Measurements from ENCODE around the gene NOP16.
A peak's percentile ranks its signal among the peaks of the same experiment; 100 is the strongest.

The NOP16 gene

DNA sequence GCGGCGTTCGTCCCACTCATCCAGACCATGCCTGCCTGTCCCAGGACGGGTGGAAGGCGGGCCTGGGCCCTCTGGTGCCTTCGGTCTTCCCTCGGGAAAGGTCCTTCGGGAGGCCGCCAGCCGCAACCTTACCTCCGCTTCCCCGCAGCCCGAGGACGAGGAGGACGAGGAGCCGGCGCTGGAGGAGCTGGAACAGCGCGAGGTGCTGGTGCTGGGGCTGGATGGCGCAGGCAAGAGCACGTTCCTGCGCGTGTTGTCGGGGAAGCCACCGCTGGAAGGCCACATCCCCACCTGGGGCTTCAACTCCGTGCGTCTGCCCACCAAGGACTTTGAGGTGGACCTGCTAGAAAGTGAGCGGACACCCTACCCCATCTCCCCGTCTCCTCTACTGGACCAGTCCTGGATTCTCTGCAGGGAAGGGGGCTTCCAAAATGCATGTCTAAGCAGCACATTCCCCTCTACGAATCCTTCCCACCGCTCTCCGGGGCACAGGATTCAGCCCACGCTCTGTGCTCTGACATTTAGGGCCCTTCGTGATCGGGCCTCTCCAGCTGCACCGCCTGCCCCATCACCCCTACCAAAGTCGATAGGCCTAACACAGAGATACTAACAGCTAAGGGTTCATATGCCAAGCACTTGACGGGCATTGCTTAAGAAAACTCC, 22.0 kb downstream of the NOP16 start:
- Histone ChIP-seq H3K4me3 (ENCODE audit: low read length) (peak overlapping the region; percentile 89), H3K4me1 (ENCODE audit: control insufficient read depth, insufficient read depth, low read length) (peaks cover 13% of the 10 kb centered on the region), H3K9me3 (ENCODE audit: control insufficient read depth, low read length) (no peaks in the 10 kb centered on the region), H3K36me3 (ENCODE audit: control insufficient read depth, insufficient read depth, low read length, severe bottlenecking) (peaks cover 4% of the 10 kb centered on the region), H3K9ac (ENCODE audit: low read length) (peak overlapping the region; percentile 89), H3K27me3 (replicated peaks; ENCODE audit: control insufficient read depth, insufficient read depth, low read length) (no peaks in the 10 kb centered on the region)
- DNase-seq (ENCODE audit: low read depth) = no peak

DNA sequence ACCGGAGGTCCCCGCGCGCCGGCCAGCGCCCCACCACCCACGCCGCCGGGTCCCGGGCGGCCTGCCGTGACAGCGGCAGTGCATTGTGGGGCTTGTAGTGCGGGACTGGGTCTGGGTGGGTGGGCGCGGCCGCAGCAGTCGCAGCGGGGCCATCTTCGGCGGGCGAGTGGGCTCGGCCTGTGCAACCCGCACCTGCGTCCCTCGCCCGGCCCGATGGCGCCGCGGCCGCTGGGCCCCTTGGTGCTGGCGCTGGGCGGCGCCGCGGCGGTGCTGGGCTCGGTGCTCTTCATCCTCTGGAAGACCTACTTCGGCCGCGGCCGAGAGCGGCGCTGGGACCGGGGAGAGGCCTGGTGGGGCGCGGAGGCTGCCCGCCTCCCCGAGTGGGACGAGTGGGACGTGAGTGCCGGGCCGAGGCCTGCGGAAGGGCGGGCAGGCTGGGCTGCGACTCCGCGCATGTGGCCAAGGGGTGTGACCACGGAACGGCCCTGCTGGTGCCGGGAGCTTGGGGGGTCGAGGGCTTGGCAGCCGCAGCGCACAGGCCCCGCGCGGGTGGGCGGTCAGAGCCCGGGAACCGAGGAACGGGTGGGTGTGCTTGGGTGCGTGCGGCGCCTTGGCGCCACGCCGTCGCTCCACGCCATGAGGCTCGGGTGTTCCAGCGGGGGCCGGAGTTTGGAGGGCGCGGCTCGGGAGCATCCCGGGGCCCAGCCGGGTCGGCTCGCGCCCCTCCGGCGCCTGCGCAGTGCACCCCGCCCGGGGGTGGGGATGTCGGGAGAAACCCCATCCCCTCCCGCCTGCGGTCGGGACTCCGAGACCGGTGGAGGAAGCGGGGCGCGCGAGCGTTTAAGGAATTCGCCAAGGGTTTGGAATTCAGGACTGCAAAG, 22.8 kb downstream of the NOP16 start, which contains the start of gene ARL10:
Gene ARL10 (plus strand): TSS at position 137 of the 881 bp plus-strand sequence. CDS start 77 bp downstream, at position 214.
- H3K4me3 ChIP-seq (ENCODE audit: low read length) = peak within 1 kb of the TSS; percentile 89
- H3K9ac ChIP-seq (ENCODE audit: low read length) = peak within 1 kb of the TSS; percentile 89
- no peaks in the 10 kb centered on the region for H3K9me3 ChIP-seq (ENCODE audit: control insufficient read depth, low read length)
- no peaks in the 10 kb centered on the region for H3K27me3 ChIP-seq (replicated peaks; ENCODE audit: control insufficient read depth, insufficient read depth, low read length)
- peaks cover 13% of the 10 kb centered on the region for H3K4me1 ChIP-seq (ENCODE audit: control insufficient read depth, insufficient read depth, low read length)
- peak; percentile 84 for DNase-seq (ENCODE audit: low read depth)
- peaks cover 4% of the 10 kb centered on the region for H3K36me3 ChIP-seq (ENCODE audit: control insufficient read depth, insufficient read depth, low read length, severe bottlenecking)

DNA sequence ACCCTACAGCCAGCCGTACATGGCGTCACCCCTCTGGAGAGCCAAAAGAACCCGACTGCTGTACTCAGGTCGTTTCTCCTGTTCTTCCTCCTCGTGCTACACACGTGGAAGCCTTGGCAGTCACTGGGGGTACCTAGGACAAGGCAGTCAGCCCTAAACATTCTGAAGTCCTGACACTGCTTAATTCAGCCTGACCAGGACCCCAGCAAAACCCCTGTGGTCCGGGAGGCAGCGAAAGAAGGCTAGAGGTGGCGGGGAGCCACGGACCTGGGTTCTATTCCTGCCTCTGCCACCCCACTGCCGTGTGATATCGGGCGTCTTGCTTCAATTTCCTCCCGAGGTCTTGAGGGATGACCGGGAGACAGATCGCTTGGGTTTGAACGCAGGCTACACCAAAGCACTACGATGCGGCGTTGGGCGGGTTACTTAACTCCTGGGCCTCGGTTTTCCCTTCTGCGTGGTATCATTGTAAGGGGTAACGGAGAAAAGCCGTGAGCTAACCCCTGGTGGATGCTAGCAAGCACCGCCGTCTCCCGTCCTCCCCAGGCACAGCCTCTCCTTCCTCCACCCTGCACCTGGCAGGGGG, 23.5 kb downstream of the NOP16 start:
- no peaks in the 10 kb centered on the region for H3K9me3 ChIP-seq (ENCODE audit: control insufficient read depth, low read length)
- H3K36me3 ChIP-seq (ENCODE audit: control insufficient read depth, insufficient read depth, low read length, severe bottlenecking) = peaks cover 4% of the 10 kb centered on the region
- no peaks in the 10 kb centered on the region for H3K27me3 ChIP-seq (replicated peaks; ENCODE audit: control insufficient read depth, insufficient read depth, low read length)
- DNase-seq (ENCODE audit: low read depth) = no peak
- H3K4me1 ChIP-seq (ENCODE audit: control insufficient read depth, insufficient read depth, low read length) = peaks cover 14% of the 10 kb centered on the region
- H3K4me3 ChIP-seq (ENCODE audit: low read length) = peak overlapping the region; percentile 89
- peak overlapping the region; percentile 89 for H3K9ac ChIP-seq (ENCODE audit: low read length)

DNA sequence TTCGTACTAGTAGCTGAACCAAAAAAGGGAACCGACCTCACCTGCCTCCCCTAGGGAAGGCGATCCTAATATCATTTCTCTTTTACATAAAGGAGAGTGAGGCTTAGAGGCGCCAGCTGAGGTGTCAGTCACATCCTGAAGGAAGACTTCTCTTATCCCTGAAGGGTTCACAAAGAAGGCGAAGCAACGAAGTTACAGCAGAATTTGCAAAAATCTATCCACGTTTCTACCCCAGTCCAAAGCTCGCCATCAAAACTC, 26.2 kb downstream of the NOP16 start:
- Histone ChIP-seq H3K4me3 (ENCODE audit: low read length) (peak overlapping the region; percentile 94), H3K36me3 (ENCODE audit: control insufficient read depth, insufficient read depth, low read length, severe bottlenecking) (peaks cover 5% of the 10 kb centered on the region), H3K4me1 (ENCODE audit: control insufficient read depth, insufficient read depth, low read length) (peaks cover 18% of the 10 kb centered on the region), H3K27me3 (replicated peaks; ENCODE audit: control insufficient read depth, insufficient read depth, low read length) (no peaks in the 10 kb centered on the region), H3K9me3 (ENCODE audit: control insufficient read depth, low read length) (no peaks in the 10 kb centered on the region), H3K9ac (ENCODE audit: low read length) (peak overlapping the region; percentile 96)
- DNase-seq (ENCODE audit: low read depth) = no peak

DNA sequence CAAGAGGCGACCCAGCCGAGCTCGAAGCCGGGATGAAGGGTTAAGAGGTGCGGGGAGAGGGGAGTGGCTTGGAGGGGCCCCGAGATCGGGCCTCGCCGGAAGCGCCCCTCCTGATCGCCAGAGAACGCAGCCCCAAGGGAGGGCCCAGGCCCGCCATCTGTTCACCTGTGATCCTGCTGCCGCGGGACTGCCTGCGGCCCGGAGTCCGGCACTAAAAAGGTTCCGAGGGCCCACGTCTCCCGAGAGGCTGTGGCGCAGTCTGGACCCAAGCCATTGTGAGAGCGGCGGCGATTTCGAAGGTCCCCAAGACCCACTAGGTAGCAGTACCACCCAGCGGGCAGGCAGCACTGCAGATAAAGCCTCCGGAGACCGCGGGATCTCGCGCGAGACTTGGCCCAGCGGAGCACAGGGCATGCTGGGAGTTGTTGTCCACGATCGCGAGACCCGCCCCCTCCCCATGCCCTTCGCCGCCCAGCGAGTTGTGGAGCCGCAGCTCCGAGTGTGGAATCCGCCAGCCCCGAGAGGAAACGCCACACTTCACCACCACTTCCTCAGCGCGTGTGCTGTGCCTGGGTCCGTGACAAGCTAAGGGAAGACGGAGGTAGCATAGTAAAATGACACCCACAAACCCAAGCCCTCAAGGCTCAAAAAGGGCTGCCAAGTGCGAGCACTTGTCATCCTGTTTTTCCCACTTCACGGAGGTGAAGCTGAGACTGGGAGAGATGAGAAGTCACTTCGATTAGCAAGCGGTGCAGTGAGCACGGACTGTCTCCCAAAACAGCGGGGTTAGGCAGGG, 26.8 kb downstream of the NOP16 start, which contains the start of gene KIAA1191:
Gene KIAA1191 (minus strand): TSS at position 328 of the 796 bp plus-strand sequence. CDS start 2,256 bp downstream, outside the sequence.
- Histone ChIP-seq H3K4me1 (ENCODE audit: control insufficient read depth, insufficient read depth, low read length) (peaks cover 18% of the 10 kb centered on the region), H3K36me3 (ENCODE audit: control insufficient read depth, insufficient read depth, low read length, severe bottlenecking) (peaks cover 8% of the 10 kb centered on the region), H3K27me3 (replicated peaks; ENCODE audit: control insufficient read depth, insufficient read depth, low read length) (no peaks in the 10 kb centered on the region), H3K4me3 (ENCODE audit: low read length) (peak within 1 kb of the TSS; percentile 94), H3K9ac (ENCODE audit: low read length) (peak within 1 kb of the TSS; percentile 96), H3K9me3 (ENCODE audit: control insufficient read depth, low read length) (no peaks in the 10 kb centered on the region)
- DNase-seq (ENCODE audit: low read depth) = peak; percentile 97

DNA sequence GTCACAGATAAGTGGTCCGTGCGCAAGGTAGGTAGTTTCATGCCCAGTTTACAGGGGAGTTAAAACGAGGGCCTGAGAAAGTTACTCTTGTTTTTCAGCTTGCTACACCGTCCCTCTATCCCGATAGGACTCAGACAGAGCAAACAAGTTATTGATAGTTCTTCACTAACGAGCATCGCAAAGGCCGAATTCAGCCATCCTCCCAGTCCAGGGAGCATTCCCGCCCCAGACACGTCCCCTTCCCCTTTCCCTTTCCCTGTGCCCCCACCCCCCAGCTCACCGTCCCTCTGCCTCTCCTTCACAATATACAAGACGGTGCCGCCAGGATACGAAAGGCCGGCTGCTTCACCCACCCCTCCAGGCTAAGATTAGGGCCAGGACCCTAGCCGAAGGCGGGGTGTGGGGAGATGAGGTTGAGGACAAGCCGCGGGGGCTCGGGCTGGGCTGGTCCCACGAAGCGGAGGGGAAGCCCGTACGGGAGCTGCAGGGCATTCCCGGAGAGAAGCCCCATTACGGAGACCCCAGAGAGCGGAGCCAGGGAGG, 27.4 kb downstream of the NOP16 start:
- peak; percentile 55 for DNase-seq (ENCODE audit: low read depth)
- no peaks in the 10 kb centered on the region for H3K9me3 ChIP-seq (ENCODE audit: control insufficient read depth, low read length)

DNA sequence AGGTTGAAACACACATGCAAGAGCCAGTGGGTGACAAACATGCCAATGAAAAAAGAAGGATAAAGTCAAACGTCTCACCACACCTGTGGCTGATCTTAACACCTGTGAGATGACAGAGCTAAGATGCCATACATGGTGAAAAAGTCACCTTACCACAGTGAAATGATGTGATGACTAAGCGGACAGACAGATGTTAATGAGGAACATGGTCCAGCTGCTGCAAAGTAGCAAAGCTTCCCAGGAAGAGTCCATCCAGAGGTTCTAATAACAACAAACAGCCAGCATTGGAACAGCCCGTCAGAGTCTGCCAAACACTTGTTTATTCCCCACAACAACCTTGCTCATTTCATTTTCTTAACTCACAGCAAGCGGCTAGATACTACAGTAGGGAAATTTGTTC, 28.7 kb downstream of the NOP16 start:
- H3K4me1 ChIP-seq (ENCODE audit: control insufficient read depth, insufficient read depth, low read length) = peaks cover 9% of the 10 kb centered on the region
- DNase-seq (ENCODE audit: low read depth) = no peak
- H3K27me3 ChIP-seq (replicated peaks; ENCODE audit: control insufficient read depth, insufficient read depth, low read length) = no peaks in the 10 kb centered on the region
- peaks cover 20% of the 10 kb centered on the region for H3K36me3 ChIP-seq (ENCODE audit: control insufficient read depth, insufficient read depth, low read length, severe bottlenecking)
- no peak overlapping the region for H3K9ac ChIP-seq (ENCODE audit: low read length)
- H3K9me3 ChIP-seq (ENCODE audit: control insufficient read depth, low read length) = no peaks in the 10 kb centered on the region
- peak overlapping the region; percentile 37 for H3K4me3 ChIP-seq (ENCODE audit: low read length)

More for the DNA sequence above, 27.4 kb downstream of the NOP16 start:
- Histone ChIP-seq H3K9ac (ENCODE audit: low read length) (peak overlapping the region; percentile 96), H3K27me3 (replicated peaks; ENCODE audit: control insufficient read depth, insufficient read depth, low read length) (no peaks in the 10 kb centered on the region), H3K4me3 (ENCODE audit: low read length) (peak overlapping the region; percentile 94), H3K4me1 (ENCODE audit: control insufficient read depth, insufficient read depth, low read length) (peaks cover 13% of the 10 kb centered on the region), H3K36me3 (ENCODE audit: control insufficient read depth, insufficient read depth, low read length, severe bottlenecking) (peaks cover 15% of the 10 kb centered on the region)

DNA sequence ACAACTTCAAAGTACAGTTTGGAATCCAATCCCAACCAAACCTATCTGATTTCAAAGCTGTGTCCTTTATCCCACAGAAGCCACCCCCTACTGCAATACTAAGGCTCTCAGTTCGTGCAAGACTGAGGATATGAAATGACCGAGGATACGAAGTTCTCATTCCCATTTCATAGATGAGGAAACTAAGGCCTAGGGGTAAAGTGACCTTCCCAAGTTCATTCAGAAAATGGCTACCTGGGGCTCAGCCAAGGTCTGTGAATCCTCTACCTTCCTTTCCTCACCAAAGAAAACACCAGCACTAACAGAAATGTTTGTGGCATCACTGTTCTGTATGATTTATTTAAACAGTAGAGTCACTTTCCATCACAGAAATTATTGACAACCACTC, 32.2 kb downstream of the NOP16 start:
- H3K36me3 ChIP-seq (ENCODE audit: control insufficient read depth, insufficient read depth, low read length, severe bottlenecking) = peaks cover 50% of the 10 kb centered on the region
- H3K4me3 ChIP-seq (ENCODE audit: low read length) = no peak overlapping the region
- H3K9ac ChIP-seq (ENCODE audit: low read length) = no peak overlapping the region
- no peaks in the 10 kb centered on the region for H3K27me3 ChIP-seq (replicated peaks; ENCODE audit: control insufficient read depth, insufficient read depth, low read length)
- no peak for DNase-seq (ENCODE audit: low read depth)
- H3K9me3 ChIP-seq (ENCODE audit: control insufficient read depth, low read length) = no peaks in the 10 kb centered on the region
- peaks cover 5% of the 10 kb centered on the region for H3K4me1 ChIP-seq (ENCODE audit: control insufficient read depth, insufficient read depth, low read length)

- no peak overlapping the region for H3K9ac ChIP-seq (ENCODE audit: low read length)
- H3K4me3 ChIP-seq (ENCODE audit: low read length) = no peak overlapping the region
- H3K27me3 ChIP-seq (replicated peaks; ENCODE audit: control insufficient read depth, insufficient read depth, low read length) = no peaks in the 10 kb centered on the region
- no peak for DNase-seq (ENCODE audit: low read depth)
- H3K36me3 ChIP-seq (ENCODE audit: control insufficient read depth, insufficient read depth, low read length, severe bottlenecking) = peaks cover 53% of the 10 kb centered on the region
- H3K9me3 ChIP-seq (ENCODE audit: control insufficient read depth, low read length) = no peaks in the 10 kb centered on the region
- H3K4me1 ChIP-seq (ENCODE audit: control insufficient read depth, insufficient read depth, low read length) = peaks cover 5% of the 10 kb centered on the region
Measured at GRCh38 chr5:176355400-176356178, 32.8 kb downstream of the NOP16 start.

GRCh38 chr5:176353533-176353932, 34.9 kb downstream of the NOP16 start:
- no peak for DNase-seq (ENCODE audit: low read depth)
- peaks cover 74% of the 10 kb centered on the region for H3K36me3 ChIP-seq (ENCODE audit: control insufficient read depth, insufficient read depth, low read length, severe bottlenecking)
- H3K9me3 ChIP-seq (ENCODE audit: control insufficient read depth, low read length) = no peaks in the 10 kb centered on the region
- H3K27me3 ChIP-seq (replicated peaks; ENCODE audit: control insufficient read depth, insufficient read depth, low read length) = no peaks in the 10 kb centered on the region
- H3K4me3 ChIP-seq (ENCODE audit: low read length) = no peak overlapping the region
- H3K4me1 ChIP-seq (ENCODE audit: control insufficient read depth, insufficient read depth, low read length) = no peaks in the 10 kb centered on the region
- H3K9ac ChIP-seq (ENCODE audit: low read length) = no peak overlapping the region
